Mucosa of rectum (tissue), 2 donors: Measurements from ENCODE around the gene JMJD1C.

Experiments used
- H3K27ac ChIP-seq, 2 donors: one replicate each; pipeline ENCODE4 v1.7.0; 2013; ENCODE audit warnings: inconsistent platforms in 2 of 2, low read depth in 2 of 2, low read length in 2 of 2
- H3K27me3 ChIP-seq, 2 donors: one replicate each; pipeline ENCODE4 v1.7.0; 2013; ENCODE audit warnings: low read length in 2 of 2; ENCODE audit not compliant: control insufficient read depth in 2 of 2, insufficient read depth in 2 of 2
- H3K36me3 ChIP-seq, 2 donors: one replicate each; pipeline ENCODE4 v1.7.0; 2013; ENCODE audit warnings: low read length in 2 of 2; ENCODE audit not compliant: control insufficient read depth in 2 of 2, insufficient read depth in 2 of 2
- H3K4me1 ChIP-seq, 2 donors: one replicate each; pipeline ENCODE4 v1.7.0; 2013; ENCODE audit warnings: low read length in 2 of 2, mild to moderate bottlenecking in 1 of 2; ENCODE audit not compliant: control insufficient read depth in 2 of 2, insufficient read depth in 2 of 2
- H3K4me3 ChIP-seq, 2 donors: one replicate each; pipeline ENCODE4 v1.7.0; 2013; ENCODE audit warnings: low read length in 2 of 2
- H3K9ac ChIP-seq, 2 donors: one replicate each; pipeline ENCODE4 v1.7.0; 2013; ENCODE audit warnings: low read length in 2 of 2, low read depth in 1 of 2, mild to moderate bottlenecking in 1 of 2
- H3K9me3 ChIP-seq, 2 donors: one replicate each; pipeline ENCODE4 v1.7.0; 2013; ENCODE audit warnings: low read length in 2 of 2; ENCODE audit not compliant: control insufficient read depth in 2 of 2
- donor health status: healthy.
- donor health status: Normal muscosa, but diverticular disease.

The JMJD1C gene

GRCh38 chr10:63458177-63458576, 7.6 kb downstream of the JMJD1C start:
- Histone ChIP-seq H3K4me1 (no peaks in the 10 kb centered on the region), H3K27ac (no peak overlapping the region), H3K36me3 (no peaks in the 10 kb centered on the region), H3K9ac (no peak overlapping the region), H3K27me3 (no peaks in the 10 kb centered on the region), H3K4me3 (no peak overlapping the region), H3K9me3 (no peaks in the 10 kb centered on the region)

GRCh38 chr10:63457594-63457993, 8.2 kb downstream of the JMJD1C start:
- H3K4me3 ChIP-seq, result no peak overlapping the region
- H3K9ac ChIP-seq, result no peak overlapping the region
- no peaks in the 10 kb centered on the region for H3K27me3 ChIP-seq
- no peaks in the 10 kb centered on the region for H3K36me3 ChIP-seq
- H3K9me3 ChIP-seq, result no peaks in the 10 kb centered on the region
- H3K27ac ChIP-seq, result no peak overlapping the region
- no peaks in the 10 kb centered on the region for H3K4me1 ChIP-seq

- no peak overlapping the region for H3K4me3 ChIP-seq
- H3K9me3 ChIP-seq, result no peaks in the 10 kb centered on the region
- H3K27ac ChIP-seq, result no peak overlapping the region
- no peaks in the 10 kb centered on the region for H3K4me1 ChIP-seq
- H3K9ac ChIP-seq, result no peak overlapping the region
- H3K36me3 ChIP-seq, result no peaks in the 10 kb centered on the region
- no peaks in the 10 kb centered on the region for H3K27me3 ChIP-seq
Observed at GRCh38 chr10:63456437-63457210, 9.2 kb downstream of the JMJD1C start.

GRCh38 chr10:63455507-63455906, 10.3 kb downstream of the JMJD1C start:
- H3K27ac ChIP-seq, result no peak overlapping the region
- H3K4me3 ChIP-seq, result no peak overlapping the region
- H3K36me3 ChIP-seq, result no peaks in the 10 kb centered on the region
- no peaks in the 10 kb centered on the region for H3K27me3 ChIP-seq
- H3K4me1 ChIP-seq, result no peaks in the 10 kb centered on the region
- H3K9ac ChIP-seq, result no peak overlapping the region
- no peaks in the 10 kb centered on the region for H3K9me3 ChIP-seq

DNA sequence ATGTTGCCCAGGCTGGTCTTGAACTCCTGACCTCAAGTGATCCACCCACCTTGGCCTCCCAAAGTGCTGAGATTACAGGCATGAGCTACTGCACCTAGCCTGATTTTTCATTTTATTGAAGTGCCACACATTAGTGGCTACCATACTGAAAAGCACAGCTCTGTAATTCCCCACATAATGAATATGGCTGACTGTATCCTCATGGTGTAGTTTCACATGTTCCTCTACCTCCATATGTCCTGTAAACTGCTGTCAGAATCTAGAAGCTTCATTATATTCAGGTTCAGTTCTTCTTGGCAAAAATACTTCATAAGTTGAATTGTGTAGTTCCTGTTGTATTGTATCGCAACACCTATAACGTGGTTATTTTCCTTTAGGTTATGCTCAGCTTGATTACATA, 11.1 kb downstream of the JMJD1C start:
- Histone ChIP-seq H3K36me3 (no peaks in the 10 kb centered on the region), H3K27ac (no peak overlapping the region), H3K4me1 (no peaks in the 10 kb centered on the region), H3K4me3 (no peak overlapping the region), H3K9ac (no peak overlapping the region), H3K27me3 (no peaks in the 10 kb centered on the region), H3K9me3 (no peaks in the 10 kb centered on the region)

GRCh38 chr10:63452524-63452923, 13.3 kb downstream of the JMJD1C start:
- no peaks in the 10 kb centered on the region for H3K27me3 ChIP-seq
- H3K4me3 ChIP-seq, result no peak overlapping the region
- no peaks in the 10 kb centered on the region for H3K9me3 ChIP-seq
- no peaks in the 10 kb centered on the region for H3K36me3 ChIP-seq
- no peak overlapping the region for H3K9ac ChIP-seq
- no peaks in the 10 kb centered on the region for H3K4me1 ChIP-seq
- H3K27ac ChIP-seq, result no peak overlapping the region

GRCh38 chr10:63446716-63447440, 18.9 kb downstream of the JMJD1C start:
- Histone ChIP-seq H3K4me3 (no peak overlapping the region), H3K9me3 (no peaks in the 10 kb centered on the region), H3K36me3 (no peaks in the 10 kb centered on the region), H3K27ac (no peak overlapping the region), H3K27me3 (no peaks in the 10 kb centered on the region), H3K4me1 (no peaks in the 10 kb centered on the region), H3K9ac (no peak overlapping the region)

DNA sequence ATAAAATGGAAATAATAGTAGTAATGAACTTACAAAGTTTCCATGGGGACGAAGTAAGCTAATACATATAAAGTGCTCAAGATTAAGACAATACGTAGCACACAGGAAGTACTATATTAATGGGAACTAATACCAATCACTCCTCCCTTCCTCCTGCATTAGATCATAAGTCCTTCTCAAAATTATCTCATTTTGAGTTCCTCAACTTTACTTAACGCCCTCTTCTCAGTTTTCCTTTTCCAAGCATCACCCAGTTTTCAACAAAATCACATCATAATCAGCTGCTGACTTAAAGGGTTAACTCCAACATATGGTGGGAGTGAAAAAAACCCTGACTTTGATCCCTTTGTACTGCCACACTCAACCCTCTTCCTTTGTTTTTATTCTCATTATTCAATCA, 24.4 kb downstream of the JMJD1C start:
- H3K9me3 ChIP-seq, result no peaks in the 10 kb centered on the region
- no peaks in the 10 kb centered on the region for H3K27me3 ChIP-seq
- no peak overlapping the region for H3K4me3 ChIP-seq
- H3K4me1 ChIP-seq, result peaks cover 7 to 13% of the 10 kb centered on the region in 2 donors
- H3K36me3 ChIP-seq, result no peaks in the 10 kb centered on the region
- no peak overlapping the region for H3K27ac ChIP-seq
- H3K9ac ChIP-seq, result no peak overlapping the region

DNA sequence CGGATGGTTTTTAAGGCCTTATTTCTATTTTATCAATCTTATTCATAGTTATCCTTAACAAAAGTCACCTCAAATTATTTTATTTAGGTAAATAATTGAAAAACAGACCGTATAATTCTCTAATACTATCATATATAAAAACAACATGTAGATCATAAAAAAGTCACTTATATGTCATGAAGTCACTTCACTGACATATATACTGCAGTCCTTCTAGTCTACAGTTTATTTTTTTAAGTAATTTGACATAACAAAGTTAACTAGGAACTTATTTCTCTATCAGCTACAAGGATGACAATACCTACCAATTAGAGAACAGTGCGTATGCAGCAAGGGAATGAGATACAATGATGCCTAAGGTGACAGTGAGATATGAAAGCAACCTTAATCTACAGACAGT, 26.2 kb downstream of the JMJD1C start:
- Histone ChIP-seq H3K27me3 (no peaks in the 10 kb centered on the region), H3K9me3 (no peaks in the 10 kb centered on the region), H3K27ac (no peak overlapping the region), H3K4me1 (peaks cover 9 to 13% of the 10 kb centered on the region in 2 donors), H3K36me3 (no peaks in the 10 kb centered on the region), H3K9ac (no peak overlapping the region), H3K4me3 (no peak overlapping the region)
